Panc1 (cell line): Measurements from ENCODE around the gene CMPK1. TPM values are rescaled to one million over a fixed set of nuclear protein-coding genes. Genes with fewer than 3 reads are reported as not detected.

ENCODE experiments used
- ATAC-seq: fragments of 200-7000 bp; cut with Tn5 transposase; 2 replicates; pipeline ENCODE4 v1.9.1; 2020; ENCODE audit warnings: mild to moderate bottlenecking, moderate library complexity
- BruUV-seq: library from RNA; stranded (reverse); fragments of 400-500 nt; replicated peaks from 2 replicates; lab custom pipeline; 2021; lab: Mats Ljungman, UMichigan
- CTCF ChIA-PET: fragments of 300-600 bp; sonication (Branson Sonifier 250); formaldehyde crosslinking; loops from one replicate; lab custom pipeline; 2022; ENCODE audit warnings: antibody characterized with exemption; lab: Charles Lee
- POLR2A ChIA-PET: fragments of 300-600 bp; sonication (Branson Sonifier 250); formaldehyde crosslinking; loops from one replicate; lab custom pipeline; 2022; ENCODE audit warnings: antibody characterized with exemption; lab: Charles Lee
- DNase-seq: peaks from one replicate; pipeline ENCODE4 v3.0.0-alpha.2; 2010; ENCODE audit warnings: low read depth, low spot score
- H3K27ac ChIP-seq: 2 replicates; pipeline ENCODE4 v1.5.1; 2011; ENCODE audit warnings: mild to moderate bottlenecking, low read length, inconsistent platforms
- H3K27me3 ChIP-seq: fragments of 200-500 bp; sonication (Bioruptor generic); 2 replicates; pipeline ENCODE4 v1.6.0; 2014; ENCODE audit warnings: low read length, inconsistent platforms; ENCODE audit not compliant: control insufficient read depth, insufficient read depth
- H3K36me3 ChIP-seq: fragments of 200-500 bp; sonication (Bioruptor generic); 2 replicates; pipeline ENCODE4 v1.5.1; 2014; ENCODE audit warnings: inconsistent platforms, mild to moderate bottlenecking, low read length, moderate library complexity; ENCODE audit not compliant: control insufficient read depth, insufficient read depth
- H3K4me1 ChIP-seq: 2 replicates; pipeline ENCODE4 v1.5.1; 2011; ENCODE audit warnings: inconsistent platforms, mild to moderate bottlenecking, low read length, moderate library complexity; ENCODE audit not compliant: control insufficient read depth, insufficient read depth
- H3K4me3 ChIP-seq, 2 experiments: 2 replicates each; pipeline ENCODE4 v1.5.1; 2011 to 2012; ENCODE audit warnings: low read depth in 2 of 2, low read length in 2 of 2, mild to moderate bottlenecking in 2 of 2, inconsistent platforms in 1 of 2, moderate library complexity in 1 of 2
- H3K9me3 ChIP-seq: fragments of 200-500 bp; sonication (Bioruptor generic); 2 replicates; pipeline ENCODE4 v1.5.1; 2014; ENCODE audit warnings: low read depth, mild to moderate bottlenecking, inconsistent platforms, low read length, moderate library complexity; ENCODE audit not compliant: control insufficient read depth, insufficient read depth
- POLR2AphosphoS5 ChIP-seq: IDR thresholded peaks from 2 replicates; pipeline ENCODE4 v1.6.1; 2012; ENCODE audit warnings: mild to moderate bottlenecking, low read depth, low read length, moderate library complexity
- SIN3A ChIP-seq: IDR thresholded peaks from 2 replicates; pipeline ENCODE4 v1.6.1; 2012; ENCODE audit warnings: low read depth, mild to moderate bottlenecking, low read length, moderate library complexity, borderline replicate concordance; ENCODE audit not compliant: insufficient read depth
- TCF7L2 ChIP-seq: IDR thresholded peaks from 2 replicates; pipeline ENCODE4 v1.6.1; 2011; ENCODE audit warnings: mild to moderate bottlenecking, low read depth, low read length, inconsistent platforms
- in situ Hi-C: cut with HindIII; loops from 2 replicates; pipeline ENCODE4 v1.10.0; 2016; ENCODE audit warnings: low sequenced_read_pairs, low pct_unique_long_range_greater_than_20kb
- intact Hi-C: fragments of 100-400 bp; cut with micrococcal nuclease; formaldehyde crosslinking; loops from one replicate; pipeline ENCODE4 v1.10.0; 2022; ENCODE audit not compliant: unreplicated experiment
- total RNA-seq: library from RNA; stranded (reverse); gene quantifications from one replicate; pipeline ENCODE4 v1.2.1, GENCODE V29; 2021; ENCODE audit not compliant: unreplicated experiment
- TF ChIP-seq, protein P1 (sequence below), 2 experiments: IDR thresholded peaks; 2 replicates each; pipeline ENCODE4 v1.6.1; 2011 to 2012; ENCODE audit warnings: low read depth in 2 of 2, control low read depth in 1 of 2, low read length in 1 of 2, mild to moderate bottlenecking in 1 of 2, moderate library complexity in 1 of 2; ENCODE audit not compliant: insufficient read depth in 1 of 2
- TF ChIP-seq, protein P2 (sequence below): fragments of 450-650 bp; IDR thresholded peaks from 2 replicates; pipeline ENCODE4 v1.5.1; 2017; ENCODE audit warnings: mild to moderate bottlenecking

Gene CMPK1
- total RNA-seq, 1 experiment from 2014 or later = 85.1 TPM

DNA sequence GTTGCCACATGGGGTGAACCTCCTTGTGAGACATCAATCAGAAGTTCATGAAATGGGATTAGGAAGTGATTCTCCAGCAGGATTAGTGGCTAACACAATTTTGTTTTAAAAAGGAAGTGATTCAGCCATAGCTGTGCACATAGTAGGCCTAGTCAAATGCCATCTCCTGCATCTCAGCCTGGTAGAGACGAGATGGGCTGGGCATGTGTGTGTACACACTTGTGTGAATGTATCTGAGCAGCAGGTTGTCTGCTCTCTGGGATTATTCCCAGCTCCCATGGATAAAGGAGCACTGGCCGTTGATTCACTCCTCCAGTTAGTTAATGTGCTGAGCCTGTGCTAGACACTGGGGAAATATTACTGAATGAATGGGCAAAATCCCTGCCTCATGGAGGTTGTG, 84.5 kb downstream of the CMPK1 start:
- no peaks in the 10 kb centered on the region for H3K9me3 ChIP-seq

DNA sequence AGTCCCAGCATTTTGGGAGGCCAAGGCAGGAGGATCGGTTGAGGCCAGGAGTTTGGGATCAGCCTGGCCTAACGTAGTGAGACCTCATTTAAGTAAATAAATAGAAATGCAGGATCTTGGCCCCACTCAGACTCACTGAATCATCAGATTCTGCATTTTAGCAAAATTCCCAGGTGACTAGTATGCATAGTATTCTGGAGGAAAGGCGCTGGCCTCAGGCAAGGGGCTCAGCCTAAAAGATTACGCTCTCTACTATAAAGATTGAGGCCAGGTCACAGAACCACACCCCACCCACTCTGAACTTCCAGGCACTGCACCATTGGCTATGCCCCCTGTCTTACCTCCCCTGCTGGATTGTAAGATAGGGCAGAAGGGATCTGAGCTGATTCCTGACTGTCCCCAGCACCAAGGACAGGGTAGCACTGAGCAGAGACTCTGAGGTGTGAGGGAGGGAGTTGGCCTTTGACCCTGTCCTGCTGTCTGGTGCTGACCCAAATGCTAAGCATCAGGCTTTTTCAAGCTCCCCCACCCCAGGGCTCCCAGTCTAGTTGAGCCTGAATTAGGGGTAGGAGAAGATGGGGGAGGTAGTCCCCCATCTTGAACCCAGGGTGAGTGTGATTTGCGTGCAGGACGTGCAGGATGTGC, 85.2 kb downstream of the CMPK1 start:
- in situ Hi-C loops (no loop called here), intact Hi-C loops (no loop called here)
- H3K4me1 ChIP-seq = no peaks in the 10 kb centered on the region
- no TSS peak for BruUV-seq
- ATAC-seq = no peak
- H3K4me3 ChIP-seq = no peak overlapping the region
- no peaks in the 10 kb centered on the region for H3K9me3 ChIP-seq
- no peak overlapping the region for H3K27ac ChIP-seq
- DNase-seq = no peak
- no peaks in the 10 kb centered on the region for H3K36me3 ChIP-seq
- H3K27me3 ChIP-seq = no peaks in the 10 kb centered on the region
- ChIA-PET POLR2A (no interaction called here), CTCF (interaction anchor here (0.6 kb wide), 1 partner anchor 25 kb away, joined by 5 read pairs; no protein-coding TSS in a partner anchor)
- no peak for TF ChIP-seq POLR2AphosphoS5
- TF ChIP-seq, protein P1, sequence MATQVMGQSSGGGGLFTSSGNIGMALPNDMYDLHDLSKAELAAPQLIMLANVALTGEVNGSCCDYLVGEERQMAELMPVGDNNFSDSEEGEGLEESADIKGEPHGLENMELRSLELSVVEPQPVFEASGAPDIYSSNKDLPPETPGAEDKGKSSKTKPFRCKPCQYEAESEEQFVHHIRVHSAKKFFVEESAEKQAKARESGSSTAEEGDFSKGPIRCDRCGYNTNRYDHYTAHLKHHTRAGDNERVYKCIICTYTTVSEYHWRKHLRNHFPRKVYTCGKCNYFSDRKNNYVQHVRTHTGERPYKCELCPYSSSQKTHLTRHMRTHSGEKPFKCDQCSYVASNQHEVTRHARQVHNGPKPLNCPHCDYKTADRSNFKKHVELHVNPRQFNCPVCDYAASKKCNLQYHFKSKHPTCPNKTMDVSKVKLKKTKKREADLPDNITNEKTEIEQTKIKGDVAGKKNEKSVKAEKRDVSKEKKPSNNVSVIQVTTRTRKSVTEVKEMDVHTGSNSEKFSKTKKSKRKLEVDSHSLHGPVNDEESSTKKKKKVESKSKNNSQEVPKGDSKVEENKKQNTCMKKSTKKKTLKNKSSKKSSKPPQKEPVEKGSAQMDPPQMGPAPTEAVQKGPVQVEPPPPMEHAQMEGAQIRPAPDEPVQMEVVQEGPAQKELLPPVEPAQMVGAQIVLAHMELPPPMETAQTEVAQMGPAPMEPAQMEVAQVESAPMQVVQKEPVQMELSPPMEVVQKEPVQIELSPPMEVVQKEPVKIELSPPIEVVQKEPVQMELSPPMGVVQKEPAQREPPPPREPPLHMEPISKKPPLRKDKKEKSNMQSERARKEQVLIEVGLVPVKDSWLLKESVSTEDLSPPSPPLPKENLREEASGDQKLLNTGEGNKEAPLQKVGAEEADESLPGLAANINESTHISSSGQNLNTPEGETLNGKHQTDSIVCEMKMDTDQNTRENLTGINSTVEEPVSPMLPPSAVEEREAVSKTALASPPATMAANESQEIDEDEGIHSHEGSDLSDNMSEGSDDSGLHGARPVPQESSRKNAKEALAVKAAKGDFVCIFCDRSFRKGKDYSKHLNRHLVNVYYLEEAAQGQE (IDR thresholded peaks at IDR 0.05; ENCODE audit: insufficient read depth in 1 of 2, low read depth in 2 of 2, low read length in 1 of 2) = peak; percentile 37 to 38; a peak in 1 of 4 replicates

More for the DNA sequence above, 84.5 kb downstream of the CMPK1 start:
- TF ChIP-seq SIN3A (no peak), TCF7L2 (no peak), POLR2AphosphoS5 (no peak)
- TF ChIP-seq, protein P2, sequence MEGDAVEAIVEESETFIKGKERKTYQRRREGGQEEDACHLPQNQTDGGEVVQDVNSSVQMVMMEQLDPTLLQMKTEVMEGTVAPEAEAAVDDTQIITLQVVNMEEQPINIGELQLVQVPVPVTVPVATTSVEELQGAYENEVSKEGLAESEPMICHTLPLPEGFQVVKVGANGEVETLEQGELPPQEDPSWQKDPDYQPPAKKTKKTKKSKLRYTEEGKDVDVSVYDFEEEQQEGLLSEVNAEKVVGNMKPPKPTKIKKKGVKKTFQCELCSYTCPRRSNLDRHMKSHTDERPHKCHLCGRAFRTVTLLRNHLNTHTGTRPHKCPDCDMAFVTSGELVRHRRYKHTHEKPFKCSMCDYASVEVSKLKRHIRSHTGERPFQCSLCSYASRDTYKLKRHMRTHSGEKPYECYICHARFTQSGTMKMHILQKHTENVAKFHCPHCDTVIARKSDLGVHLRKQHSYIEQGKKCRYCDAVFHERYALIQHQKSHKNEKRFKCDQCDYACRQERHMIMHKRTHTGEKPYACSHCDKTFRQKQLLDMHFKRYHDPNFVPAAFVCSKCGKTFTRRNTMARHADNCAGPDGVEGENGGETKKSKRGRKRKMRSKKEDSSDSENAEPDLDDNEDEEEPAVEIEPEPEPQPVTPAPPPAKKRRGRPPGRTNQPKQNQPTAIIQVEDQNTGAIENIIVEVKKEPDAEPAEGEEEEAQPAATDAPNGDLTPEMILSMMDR = no peak
- TF ChIP-seq, protein P1 (IDR thresholded peaks at IDR 0.05; ENCODE audit: insufficient read depth in 1 of 2, low read depth in 2 of 2, low read length in 1 of 2) = no peak
- POLR2A ChIA-PET = no interaction called here
- CTCF ChIA-PET = interaction anchor here (1.2 kb wide), 1 partner anchor 20 kb away, joined by 4 read pairs; the partner anchor contains the start of gene FOXD2
- H3K36me3 ChIP-seq = no peaks in the 10 kb centered on the region
- H3K27me3 ChIP-seq = no peaks in the 10 kb centered on the region
- intact Hi-C loops = no loop called here
- no peaks in the 10 kb centered on the region for H3K4me1 ChIP-seq
- H3K27ac ChIP-seq = no peak overlapping the region
- ATAC-seq (no peak), DNase-seq (no peak)
- H3K4me3 ChIP-seq = no peak overlapping the region
- no TSS peak for BruUV-seq
- in situ Hi-C loops = no loop called here
